Suprapubic skin (tissue), 4 donors: ENCODE measurements around the gene CEP85.
A peak's percentile ranks its signal among the peaks of the same experiment; 100 is the strongest.

Experiments used
- EP300 ChIP-seq: sonication (generic); formaldehyde crosslinking; IDR thresholded peaks from one replicate; pipeline ENCODE4 v1.6.1; 2017; ENCODE audit warnings: antibody characterized with exemption
- POLR2A ChIP-seq, 2 donors: fragments of 450-650 bp; IDR thresholded peaks; one replicate each; pipeline ENCODE4 v1.6.1; 2017; ENCODE audit warnings: antibody characterized with exemption in 2 of 2, mild to moderate bottlenecking in 2 of 2, moderate library complexity in 2 of 2
- POLR2AphosphoS5 ChIP-seq, 3 donors: sonication (generic); formaldehyde crosslinking; IDR thresholded peaks; one replicate each; pipeline ENCODE4 v1.6.1; 2017; ENCODE audit warnings: antibody characterized with exemption in 3 of 3
- TF ChIP-seq, protein P1 (sequence below), 2 donors: fragments of 200-600 bp in 1 of 2; fragments of 450-650 bp in 1 of 2; sonication (generic) in 1 of 2; IDR thresholded peaks; one replicate each; pipeline ENCODE4 v1.5.1; 2016 to 2019; ENCODE audit warnings: antibody characterized with exemption in 2 of 2, mild to moderate bottlenecking in 1 of 2, moderate library complexity in 1 of 2

DNA sequence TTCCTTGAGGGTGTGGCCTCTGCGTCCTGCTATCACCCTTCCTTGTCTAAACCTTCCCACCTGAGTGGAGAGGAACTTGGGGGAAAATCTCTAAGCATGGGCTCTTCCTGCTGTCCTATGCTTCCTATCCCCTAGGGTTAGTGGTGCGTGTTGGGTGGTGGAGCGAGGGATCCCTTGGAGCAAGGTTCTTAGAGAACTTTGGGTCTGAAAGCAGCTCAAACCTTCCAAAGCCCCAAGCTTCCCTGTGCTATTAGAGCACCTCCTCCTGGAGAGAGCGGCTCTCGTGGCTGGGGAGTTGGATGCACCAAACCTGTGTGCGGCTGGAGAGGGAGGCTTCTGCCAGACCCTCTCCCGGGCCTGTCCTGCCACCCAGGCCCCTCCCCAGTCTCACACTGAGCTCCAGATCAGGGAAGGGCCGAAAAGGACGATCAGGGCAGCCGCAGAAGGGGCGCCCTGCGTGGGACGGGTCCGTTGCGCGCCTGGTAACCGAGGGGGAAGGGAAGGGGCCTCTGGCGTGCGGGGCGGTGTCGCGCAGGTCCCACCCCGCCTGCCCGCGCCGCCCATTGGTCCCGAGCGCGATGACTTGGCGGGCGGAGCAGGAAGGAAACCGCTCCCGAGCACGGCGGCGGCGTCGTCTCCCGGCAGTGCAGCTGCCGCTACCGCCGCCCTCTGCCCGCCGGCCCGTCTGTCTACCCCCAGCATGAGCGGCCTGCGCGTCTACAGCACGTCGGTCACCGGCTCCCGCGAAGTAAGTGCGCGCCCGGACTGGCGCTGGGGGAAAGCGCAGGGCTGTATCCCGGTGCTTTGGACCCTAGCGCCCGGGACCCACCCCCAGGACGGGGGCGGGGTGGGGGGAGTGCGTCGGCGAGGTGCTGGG lies 45.7 kb downstream of the CEP85 start, which contains the start of gene SH3BGRL3:
- TF ChIP-seq, protein P1, sequence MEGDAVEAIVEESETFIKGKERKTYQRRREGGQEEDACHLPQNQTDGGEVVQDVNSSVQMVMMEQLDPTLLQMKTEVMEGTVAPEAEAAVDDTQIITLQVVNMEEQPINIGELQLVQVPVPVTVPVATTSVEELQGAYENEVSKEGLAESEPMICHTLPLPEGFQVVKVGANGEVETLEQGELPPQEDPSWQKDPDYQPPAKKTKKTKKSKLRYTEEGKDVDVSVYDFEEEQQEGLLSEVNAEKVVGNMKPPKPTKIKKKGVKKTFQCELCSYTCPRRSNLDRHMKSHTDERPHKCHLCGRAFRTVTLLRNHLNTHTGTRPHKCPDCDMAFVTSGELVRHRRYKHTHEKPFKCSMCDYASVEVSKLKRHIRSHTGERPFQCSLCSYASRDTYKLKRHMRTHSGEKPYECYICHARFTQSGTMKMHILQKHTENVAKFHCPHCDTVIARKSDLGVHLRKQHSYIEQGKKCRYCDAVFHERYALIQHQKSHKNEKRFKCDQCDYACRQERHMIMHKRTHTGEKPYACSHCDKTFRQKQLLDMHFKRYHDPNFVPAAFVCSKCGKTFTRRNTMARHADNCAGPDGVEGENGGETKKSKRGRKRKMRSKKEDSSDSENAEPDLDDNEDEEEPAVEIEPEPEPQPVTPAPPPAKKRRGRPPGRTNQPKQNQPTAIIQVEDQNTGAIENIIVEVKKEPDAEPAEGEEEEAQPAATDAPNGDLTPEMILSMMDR (IDR thresholded peaks at IDR 0.05): peak in 1 of 2 donors; percentile 46
- TF ChIP-seq POLR2A (IDR thresholded peaks at IDR 0.05) (peak; percentile 67 to 90), POLR2AphosphoS5 (IDR thresholded peaks at IDR 0.05) (peak in 2 of 3 donors; percentile 42 to 87), EP300 (no peak)
